ENCODE measurements around the gene NSD1. TPM values are rescaled to one million over a fixed set of nuclear protein-coding genes. Genes with fewer than 3 reads are reported as not detected.

Gene NSD1
- total and polyA plus RNA-seq, 2 of the 8 experiments (the other 6 are each of a cell fraction or from before 2014, with no cell fraction given) = 22.8 to 168 TPM

DNA sequence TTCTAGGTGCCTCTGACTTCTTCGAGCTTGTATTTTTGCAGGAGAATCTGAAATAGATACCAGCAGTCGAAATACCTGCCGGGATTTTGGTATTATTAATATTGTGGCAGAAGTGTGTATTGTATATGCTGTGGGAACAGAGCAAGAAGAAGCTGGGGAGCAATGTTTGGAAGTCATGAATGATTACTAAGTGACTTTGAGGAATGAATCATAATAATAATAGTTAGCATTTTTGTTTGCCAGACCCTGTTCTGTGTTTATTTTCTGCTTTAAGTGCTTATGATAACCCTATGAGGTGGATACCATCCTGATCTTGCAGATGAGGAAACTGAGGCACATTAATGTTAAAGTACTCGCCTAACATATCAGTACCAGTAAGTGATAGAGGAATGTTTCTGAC lies 137.5 kb downstream of the NSD1 start (continued):
- TF ChIP-seq, protein P1, sequence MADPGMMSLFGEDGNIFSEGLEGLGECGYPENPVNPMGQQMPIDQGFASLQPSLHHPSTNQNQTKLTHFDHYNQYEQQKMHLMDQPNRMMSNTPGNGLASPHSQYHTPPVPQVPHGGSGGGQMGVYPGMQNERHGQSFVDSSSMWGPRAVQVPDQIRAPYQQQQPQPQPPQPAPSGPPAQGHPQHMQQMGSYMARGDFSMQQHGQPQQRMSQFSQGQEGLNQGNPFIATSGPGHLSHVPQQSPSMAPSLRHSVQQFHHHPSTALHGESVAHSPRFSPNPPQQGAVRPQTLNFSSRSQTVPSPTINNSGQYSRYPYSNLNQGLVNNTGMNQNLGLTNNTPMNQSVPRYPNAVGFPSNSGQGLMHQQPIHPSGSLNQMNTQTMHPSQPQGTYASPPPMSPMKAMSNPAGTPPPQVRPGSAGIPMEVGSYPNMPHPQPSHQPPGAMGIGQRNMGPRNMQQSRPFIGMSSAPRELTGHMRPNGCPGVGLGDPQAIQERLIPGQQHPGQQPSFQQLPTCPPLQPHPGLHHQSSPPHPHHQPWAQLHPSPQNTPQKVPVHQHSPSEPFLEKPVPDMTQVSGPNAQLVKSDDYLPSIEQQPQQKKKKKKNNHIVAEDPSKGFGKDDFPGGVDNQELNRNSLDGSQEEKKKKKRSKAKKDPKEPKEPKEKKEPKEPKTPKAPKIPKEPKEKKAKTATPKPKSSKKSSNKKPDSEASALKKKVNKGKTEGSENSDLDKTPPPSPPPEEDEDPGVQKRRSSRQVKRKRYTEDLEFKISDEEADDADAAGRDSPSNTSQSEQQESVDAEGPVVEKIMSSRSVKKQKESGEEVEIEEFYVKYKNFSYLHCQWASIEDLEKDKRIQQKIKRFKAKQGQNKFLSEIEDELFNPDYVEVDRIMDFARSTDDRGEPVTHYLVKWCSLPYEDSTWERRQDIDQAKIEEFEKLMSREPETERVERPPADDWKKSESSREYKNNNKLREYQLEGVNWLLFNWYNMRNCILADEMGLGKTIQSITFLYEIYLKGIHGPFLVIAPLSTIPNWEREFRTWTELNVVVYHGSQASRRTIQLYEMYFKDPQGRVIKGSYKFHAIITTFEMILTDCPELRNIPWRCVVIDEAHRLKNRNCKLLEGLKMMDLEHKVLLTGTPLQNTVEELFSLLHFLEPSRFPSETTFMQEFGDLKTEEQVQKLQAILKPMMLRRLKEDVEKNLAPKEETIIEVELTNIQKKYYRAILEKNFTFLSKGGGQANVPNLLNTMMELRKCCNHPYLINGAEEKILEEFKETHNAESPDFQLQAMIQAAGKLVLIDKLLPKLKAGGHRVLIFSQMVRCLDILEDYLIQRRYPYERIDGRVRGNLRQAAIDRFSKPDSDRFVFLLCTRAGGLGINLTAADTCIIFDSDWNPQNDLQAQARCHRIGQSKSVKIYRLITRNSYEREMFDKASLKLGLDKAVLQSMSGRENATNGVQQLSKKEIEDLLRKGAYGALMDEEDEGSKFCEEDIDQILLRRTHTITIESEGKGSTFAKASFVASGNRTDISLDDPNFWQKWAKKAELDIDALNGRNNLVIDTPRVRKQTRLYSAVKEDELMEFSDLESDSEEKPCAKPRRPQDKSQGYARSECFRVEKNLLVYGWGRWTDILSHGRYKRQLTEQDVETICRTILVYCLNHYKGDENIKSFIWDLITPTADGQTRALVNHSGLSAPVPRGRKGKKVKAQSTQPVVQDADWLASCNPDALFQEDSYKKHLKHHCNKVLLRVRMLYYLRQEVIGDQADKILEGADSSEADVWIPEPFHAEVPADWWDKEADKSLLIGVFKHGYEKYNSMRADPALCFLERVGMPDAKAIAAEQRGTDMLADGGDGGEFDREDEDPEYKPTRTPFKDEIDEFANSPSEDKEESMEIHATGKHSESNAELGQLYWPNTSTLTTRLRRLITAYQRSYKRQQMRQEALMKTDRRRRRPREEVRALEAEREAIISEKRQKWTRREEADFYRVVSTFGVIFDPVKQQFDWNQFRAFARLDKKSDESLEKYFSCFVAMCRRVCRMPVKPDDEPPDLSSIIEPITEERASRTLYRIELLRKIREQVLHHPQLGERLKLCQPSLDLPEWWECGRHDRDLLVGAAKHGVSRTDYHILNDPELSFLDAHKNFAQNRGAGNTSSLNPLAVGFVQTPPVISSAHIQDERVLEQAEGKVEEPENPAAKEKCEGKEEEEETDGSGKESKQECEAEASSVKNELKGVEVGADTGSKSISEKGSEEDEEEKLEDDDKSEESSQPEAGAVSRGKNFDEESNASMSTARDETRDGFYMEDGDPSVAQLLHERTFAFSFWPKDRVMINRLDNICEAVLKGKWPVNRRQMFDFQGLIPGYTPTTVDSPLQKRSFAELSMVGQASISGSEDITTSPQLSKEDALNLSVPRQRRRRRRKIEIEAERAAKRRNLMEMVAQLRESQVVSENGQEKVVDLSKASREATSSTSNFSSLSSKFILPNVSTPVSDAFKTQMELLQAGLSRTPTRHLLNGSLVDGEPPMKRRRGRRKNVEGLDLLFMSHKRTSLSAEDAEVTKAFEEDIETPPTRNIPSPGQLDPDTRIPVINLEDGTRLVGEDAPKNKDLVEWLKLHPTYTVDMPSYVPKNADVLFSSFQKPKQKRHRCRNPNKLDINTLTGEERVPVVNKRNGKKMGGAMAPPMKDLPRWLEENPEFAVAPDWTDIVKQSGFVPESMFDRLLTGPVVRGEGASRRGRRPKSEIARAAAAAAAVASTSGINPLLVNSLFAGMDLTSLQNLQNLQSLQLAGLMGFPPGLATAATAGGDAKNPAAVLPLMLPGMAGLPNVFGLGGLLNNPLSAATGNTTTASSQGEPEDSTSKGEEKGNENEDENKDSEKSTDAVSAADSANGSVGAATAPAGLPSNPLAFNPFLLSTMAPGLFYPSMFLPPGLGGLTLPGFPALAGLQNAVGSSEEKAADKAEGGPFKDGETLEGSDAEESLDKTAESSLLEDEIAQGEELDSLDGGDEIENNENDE (IDR thresholded peaks at IDR 0.05; ENCODE audit: insufficient replicate concordance, low read length) = no peak
- TF ChIP-seq SRF (IDR thresholded peaks at IDR 0.05; ENCODE audit: low read depth, low read length) (no peak), SP1 (IDR thresholded peaks at IDR 0.05; ENCODE audit: low read depth, low read length) (no peak), MAFK (IDR thresholded peaks at IDR 0.05; ENCODE audit: low read depth, low read length) (no peak)
